B cell (primary cell): ENCODE data around the gene CCDC91. TPM values are rescaled to one million over a fixed set of nuclear protein-coding genes. Genes with fewer than 3 reads are reported as not detected.

ENCODE experiments used
- ATAC-seq: fragments of 200-7000 bp; cut with Tn5 transposase; one replicate; pipeline ENCODE4 v1.10.0; 2021; ENCODE audit warnings: low read depth, mild to moderate bottlenecking, moderate number of reproducible peaks, moderate library complexity
- CTCF ChIA-PET: fragments of 350-600 bp; sonication (Branson Sonifier 250); formaldehyde crosslinking; loops from one replicate; lab custom pipeline; 2021; ENCODE audit warnings: antibody characterized with exemption, inconsistent platforms; lab: Charles Lee
- POLR2A ChIA-PET: fragments of 350-600 bp; sonication (Branson Sonifier 250); formaldehyde crosslinking; loops from one replicate; lab custom pipeline; 2021; ENCODE audit warnings: antibody characterized with exemption; lab: Charles Lee
- DNase-seq: peaks from one replicate; pipeline ENCODE4 v3.0.0; 2013
- H2AFZ ChIP-seq: 2 replicates; pipeline ENCODE4 v1.6.1; 2012; ENCODE audit warnings: mild to moderate bottlenecking, low read depth, low read length; ENCODE audit not compliant: insufficient read depth, poor library complexity, severe bottlenecking
- H3K27ac ChIP-seq, 2 donors: 1 replicate in 1 of 2; 2 replicates in 1 of 2; pipeline ENCODE4 v1.5.1; 2012 to 2013; ENCODE audit warnings: low read length in 2 of 2, mild to moderate bottlenecking in 2 of 2, moderate library complexity in 1 of 2
- H3K27me3 ChIP-seq, 4 experiments: fragments of 200-600 bp in 1 of 4; sonication (generic) in 1 of 4; replicated peaks in 1 of 4; 1 replicate in 2 of 4; 2 replicates in 2 of 4; pipeline versions ENCODE4 v1.6.1 to v1.7.0; 2013 to 2016; ENCODE audit warnings: low read length in 3 of 4, mild to moderate bottlenecking in 2 of 4, mixed read lengths in 1 of 4, moderate library complexity in 1 of 4; ENCODE audit not compliant: insufficient read depth in 4 of 4, control insufficient read depth in 3 of 4; ENCODE audit errors: control extremely low read depth in 1 of 4
- H3K36me3 ChIP-seq, 2 experiments: replicated peaks in 1 of 2; 1 replicate in 1 of 2; 2 replicates in 1 of 2; pipeline versions ENCODE4 v1.6.1 to v1.7.1; 2013; ENCODE audit warnings: low read length in 1 of 2; ENCODE audit not compliant: insufficient read depth in 2 of 2, control insufficient read depth in 1 of 2; ENCODE audit errors: control extremely low read depth in 1 of 2, extremely low read depth in 1 of 2
- H3K4me1 ChIP-seq, 2 donors: fragments of 200-600 bp in 1 of 2; sonication (generic) in 1 of 2; 1 replicate in 1 of 2; 2 replicates in 1 of 2; pipeline versions ENCODE4 v1.5.1 to v1.6.1; 2013 to 2017; ENCODE audit warnings: low read length in 2 of 2; ENCODE audit not compliant: control insufficient read depth in 2 of 2, insufficient read depth in 2 of 2
- H3K4me2 ChIP-seq: replicated peaks from 2 replicates; pipeline ENCODE3; 2012; ENCODE audit warnings: mild to moderate bottlenecking, low read depth, low read length; ENCODE audit not compliant: poor library complexity, severe bottlenecking
- H3K4me3 ChIP-seq, 5 experiments: fragments of 200-600 bp in 1 of 5; sonication (generic) in 1 of 5; 1 replicate in 3 of 5; 2 replicates in 2 of 5; pipeline versions ENCODE4 v1.5.1 to v1.7.0; 2011 to 2016; ENCODE audit warnings: low read length in 4 of 5, mild to moderate bottlenecking in 4 of 5, low read depth in 2 of 5, control low read depth in 1 of 5, moderate library complexity in 1 of 5; ENCODE audit not compliant: insufficient read depth in 1 of 5; ENCODE audit errors: control extremely low read depth in 1 of 5, extremely low read depth in 1 of 5
- H3K79me2 ChIP-seq: fragments of 200-600 bp; sonication (generic); one replicate; pipeline ENCODE4 v1.6.0; 2016; ENCODE audit warnings: low read length; ENCODE audit not compliant: control insufficient read depth, insufficient read depth
- H3K9ac ChIP-seq: fragments of 200-600 bp; sonication (generic); 2 replicates; pipeline ENCODE4 v1.6.1; 2017; ENCODE audit warnings: mild to moderate bottlenecking, low read length, moderate library complexity
- H3K9me3 ChIP-seq, 3 donors: one replicate each; pipeline versions ENCODE4 v1.6.1 to v1.7.1; 2013; ENCODE audit warnings: low read length in 2 of 3; ENCODE audit not compliant: control insufficient read depth in 2 of 3, insufficient read depth in 1 of 3; ENCODE audit errors: control extremely low read depth in 1 of 3
- H4K20me1 ChIP-seq: 2 replicates; pipeline ENCODE4 v1.6.0; 2012; ENCODE audit warnings: mild to moderate bottlenecking, low read length; ENCODE audit not compliant: insufficient read depth, control insufficient read depth, poor library complexity, severe bottlenecking
- H3K27ac Mint-ChIP-seq: one replicate; pipeline ENCODE4 v1.8.0; 2021; ENCODE audit warnings: mixed read lengths
- H3K27me3 Mint-ChIP-seq: one replicate; pipeline ENCODE4 v1.8.0; 2021; ENCODE audit warnings: mixed read lengths
- H3K4me1 Mint-ChIP-seq: one replicate; pipeline ENCODE4 v1.8.0; 2021; ENCODE audit warnings: mixed read lengths
- H3K4me3 Mint-ChIP-seq: one replicate; pipeline ENCODE4 v1.8.0; 2021; ENCODE audit warnings: mixed read lengths
- H3K9me3 Mint-ChIP-seq: one replicate; pipeline ENCODE4 v1.8.0; 2022; ENCODE audit warnings: mixed read lengths; ENCODE audit not compliant: insufficient read depth
- CTCF ChIP-seq: fragments of 200-600 bp; IDR thresholded peaks from one replicate; pipeline ENCODE4 v1.8.0; 2022; ENCODE audit warnings: antibody characterized with exemption, mild to moderate bottlenecking
- EZH2 ChIP-seq: IDR thresholded peaks from 2 replicates; pipeline ENCODE4 v1.6.1; 2012; ENCODE audit warnings: borderline replicate concordance, low read depth, mild to moderate bottlenecking, moderate library complexity, low read length; ENCODE audit not compliant: insufficient read depth, poor library complexity, severe bottlenecking
- WGBS: methylation state at CpG from one replicate; pipeline ENCODE4 v1.1.5; 2013; ENCODE audit warnings: missing lambda C conversion rate; ENCODE audit not compliant: insufficient coverage; 5-methylcytosine and 5-hydroxymethylcytosine counted together
- intact Hi-C: fragments of 100-400 bp; cut with micrococcal nuclease; formaldehyde crosslinking; loops from one replicate; pipeline ENCODE4 v1.10.0; 2022
- polyA plus RNA-seq: library from polyadenylated mRNA; depleted of rRNA; stranded (reverse); fragments of >200 nt; gene quantifications from 2 replicates; pipeline ENCODE4 v1.2.3, GENCODE V29; 2012
- total RNA-seq, 2 donors: library from RNA; stranded (reverse); fragments of 120-200 nt in 1 of 2; gene quantifications; 1 replicate in 1 of 2; 2 replicates in 1 of 2; pipeline versions ENCODE4 v1.2.3 to v1.2.4, GENCODE V29; 2013 to 2022

CCDC91 gene
- total and polyA plus RNA-seq, 2 donors (not counting 1 experiment from before 2014, with no cell fraction given) = 10.9 to 64.8 TPM

- no peaks in the 10 kb centered on the region for H3K79me2 ChIP-seq
- Mint-ChIP-seq H3K4me1 (no peaks in the 10 kb centered on the region), H3K4me3 (no peak overlapping the region), H3K9me3 (no peaks in the 10 kb centered on the region), H3K27ac (no peak overlapping the region), H3K27me3 (no peaks in the 10 kb centered on the region)
- no peak overlapping the region for H3K9ac ChIP-seq
- no peak for DNase-seq
- no CpG with 5 or more reads among the region's 1 CpG for WGBS
- no peaks in the 10 kb centered on the region for H3K27me3 ChIP-seq
- no peaks in the 10 kb centered on the region for H3K9me3 ChIP-seq
- no peak for ATAC-seq
- ChIA-PET CTCF (no interaction called here), POLR2A (no interaction called here)
- no peaks in the 10 kb centered on the region for H3K4me1 ChIP-seq
- no peak overlapping the region for H2AFZ ChIP-seq
- TF ChIP-seq EZH2 (no peak), CTCF (no peak)
- H3K27ac ChIP-seq = no peak overlapping the region
- intact Hi-C loops = no loop called here
- peaks cover 0 to 4% of the 10 kb centered on the region in 2 experiments for H3K36me3 ChIP-seq
- no peak overlapping the region for H3K4me2 ChIP-seq
- H3K4me3 ChIP-seq = no peak overlapping the region
- H4K20me1 ChIP-seq = no peaks in the 10 kb centered on the region
Observed at GRCh38 chr12:28558250-28558649, 368.0 kb downstream of the CCDC91 start.

DNA sequence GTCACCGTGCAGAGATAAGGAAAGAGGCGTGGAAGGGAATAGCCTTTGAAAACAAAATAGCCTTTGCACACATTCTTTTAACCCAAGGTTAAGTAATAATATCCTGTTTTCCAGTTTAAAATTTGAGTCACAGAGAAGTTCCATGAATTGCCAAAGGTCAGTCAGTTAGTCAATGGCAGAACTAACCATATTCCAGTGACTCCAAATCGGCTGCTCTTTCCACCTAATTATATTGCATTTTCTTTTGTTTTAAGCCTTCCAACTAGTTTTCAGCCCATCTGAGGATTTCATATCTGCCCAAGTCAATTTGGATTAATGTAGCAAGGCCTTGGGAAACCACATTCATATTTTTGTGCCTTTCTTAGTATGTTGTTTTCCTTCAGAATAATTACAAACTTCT is 373.0 kb downstream of the CCDC91 start:
- WGBS = no CpG with 5 or more reads among the region's 3 CpGs
- Mint-ChIP-seq H3K9me3 (no peaks in the 10 kb centered on the region), H3K4me3 (no peak overlapping the region), H3K27me3 (no peaks in the 10 kb centered on the region), H3K4me1 (no peaks in the 10 kb centered on the region), H3K27ac (no peak overlapping the region)
- Histone ChIP-seq H3K27ac (no peak overlapping the region), H3K79me2 (no peaks in the 10 kb centered on the region), H3K27me3 (no peaks in the 10 kb centered on the region), H3K9ac (no peak overlapping the region), H3K4me3 (no peak overlapping the region), H4K20me1 (no peaks in the 10 kb centered on the region), H3K4me1 (no peaks in the 10 kb centered on the region), H3K36me3 (peaks cover 0 to 2% of the 10 kb centered on the region in 2 experiments), H3K4me2 (no peak overlapping the region), H3K9me3 (no peaks in the 10 kb centered on the region), H2AFZ (no peak overlapping the region)
- intact Hi-C loops = no loop called here
- DNase-seq = no peak
- POLR2A ChIA-PET = no interaction called here
- ATAC-seq = no peak
- TF ChIP-seq EZH2 (no peak), CTCF (no peak)
- CTCF ChIA-PET = no interaction called here
